GM23338 (cell line): ENCODE data around the gene RNASE8. TPM values are rescaled to one million over a fixed set of nuclear protein-coding genes. Genes with fewer than 3 reads are reported as not detected.
A peak's percentile ranks its signal among the peaks of the same experiment; 100 is the strongest.

Source experiments
- ATAC-seq: fragments of 200-7000 bp; cut with Tn5 transposase; 3 replicates; pipeline ENCODE4 v1.9.1; 2020
- DNase-seq: peaks from one replicate; pipeline ENCODE4 v3.0.0-alpha.2; 2015; ENCODE audit warnings: low spot score
- H2AFZ ChIP-seq: fragments of 200-600 bp; sonication (generic); 2 replicates; pipeline ENCODE4 v1.8.0; 2016; ENCODE audit warnings: antibody characterized with exemption, mild to moderate bottlenecking, moderate library complexity
- H3F3A ChIP-seq: fragments of 200-600 bp; sonication (generic); replicated peaks from 2 replicates; pipeline ENCODE4 v1.8.0; 2017; ENCODE audit warnings: antibody characterized with exemption, mixed run types, low read depth
- H3K27ac ChIP-seq: fragments of 200-600 bp; sonication (generic); 2 replicates; pipeline ENCODE4 v1.6.1; 2016; ENCODE audit warnings: low read depth
- H3K27me3 ChIP-seq: fragments of 200-600 bp; sonication (generic); 2 replicates; pipeline ENCODE4 v1.8.0; 2016; ENCODE audit warnings: mild to moderate bottlenecking, mixed run types, moderate library complexity; ENCODE audit not compliant: insufficient read depth
- H3K36me3 ChIP-seq: fragments of 200-600 bp; sonication (generic); 2 replicates; pipeline ENCODE4 v1.8.0; 2016; ENCODE audit warnings: mild to moderate bottlenecking; ENCODE audit not compliant: insufficient read depth
- H3K4me1 ChIP-seq: fragments of 200-600 bp; sonication (generic); 2 replicates; pipeline ENCODE4 v1.8.0; 2016; ENCODE audit warnings: mild to moderate bottlenecking, moderate library complexity; ENCODE audit not compliant: insufficient read depth
- H3K4me2 ChIP-seq: fragments of 200-600 bp; sonication (generic); 2 replicates; pipeline ENCODE4 v1.7.1; 2017; ENCODE audit warnings: mixed run types
- H3K4me3 ChIP-seq: fragments of 200-600 bp; sonication (generic); 2 replicates; pipeline ENCODE4 v1.6.1; 2016; ENCODE audit warnings: mixed run types
- H3K79me2 ChIP-seq: fragments of 200-600 bp; sonication (generic); replicated peaks from 2 replicates; pipeline ENCODE4 v1.8.0; 2017; ENCODE audit warnings: mild to moderate bottlenecking; ENCODE audit not compliant: insufficient read depth
- H3K9me2 ChIP-seq: fragments of 200-600 bp; sonication (generic); 2 replicates; pipeline ENCODE4 v1.8.0; 2017; ENCODE audit not compliant: insufficient read depth
- H4K20me1 ChIP-seq: fragments of 200-600 bp; sonication (generic); replicated peaks from 2 replicates; pipeline ENCODE4 v1.8.0; 2017; ENCODE audit warnings: mild to moderate bottlenecking; ENCODE audit not compliant: insufficient read depth
- H3K27ac Mint-ChIP-seq: 2 replicates; pipeline ENCODE4 v1.8.0; 2020; ENCODE audit warnings: inconsistent platforms, mild to moderate bottlenecking, moderate library complexity, mixed read lengths
- H3K27me3 Mint-ChIP-seq: 3 replicates; pipeline ENCODE4 v1.8.0; 2022; ENCODE audit warnings: low read depth, mild to moderate bottlenecking, moderate library complexity, mixed read lengths, inconsistent platforms; ENCODE audit not compliant: insufficient read depth, poor library complexity
- H3K36me3 Mint-ChIP-seq: 3 replicates; pipeline ENCODE4 v1.8.0; 2021; ENCODE audit warnings: low read depth, mild to moderate bottlenecking, inconsistent platforms, moderate library complexity, mixed read lengths
- H3K4me1 Mint-ChIP-seq: 3 replicates; pipeline ENCODE4 v1.8.0; 2020; ENCODE audit warnings: mild to moderate bottlenecking, inconsistent platforms, mixed read lengths
- H3K4me3 Mint-ChIP-seq: 3 replicates; pipeline ENCODE4 v1.8.0; 2021; ENCODE audit warnings: moderate library complexity, mild to moderate bottlenecking, inconsistent platforms, mixed read lengths
- H3K9me3 Mint-ChIP-seq: 3 replicates; pipeline ENCODE4 v1.8.0; 2020; ENCODE audit warnings: moderate library complexity, mild to moderate bottlenecking, inconsistent platforms, mixed read lengths
- CREB1 ChIP-seq: fragments of 250-450 bp; sonication (Bioruptor Pico); IDR thresholded peaks from 2 replicates; pipeline ENCODE4 v1.5.0; 2020; ENCODE audit warnings: low read depth, mild to moderate bottlenecking, moderate library complexity
- CTCF ChIP-seq, 2 experiments: fragments of 200-600 bp in 1 of 2; sonication (generic) in 1 of 2; conservative IDR thresholded peaks; 2 replicates each; pipeline versions ENCODE4 v1.5.1 to v1.6.1; 2016 to 2017; ENCODE audit warnings: antibody characterized with exemption in 2 of 2, low read depth in 2 of 2, mild to moderate bottlenecking in 2 of 2, moderate library complexity in 1 of 2
- ETS1 ChIP-seq: IDR thresholded peaks from 2 replicates; pipeline ENCODE4 v1.6.1; 2016; ENCODE audit warnings: antibody characterized with exemption
- JUNB ChIP-seq: IDR thresholded peaks from one replicate; pipeline ENCODE4 v1.6.1; 2016; ENCODE audit warnings: antibody characterized with exemption; ENCODE audit not compliant: unreplicated experiment
- NANOG ChIP-seq: IDR thresholded peaks from 2 replicates; pipeline ENCODE4 v1.6.1; 2016; ENCODE audit warnings: antibody characterized with exemption, borderline replicate concordance
- POLR2AphosphoS5 ChIP-seq: IDR thresholded peaks from 2 replicates; pipeline ENCODE4 v1.6.1; 2016; ENCODE audit warnings: antibody characterized with exemption, low read depth
- REST ChIP-seq: IDR thresholded peaks from one replicate; pipeline ENCODE4 v1.6.1; 2018; ENCODE audit warnings: antibody characterized with exemption; ENCODE audit not compliant: unreplicated experiment
- STAT1 ChIP-seq: IDR thresholded peaks from one replicate; pipeline ENCODE4 v1.6.1; 2016; ENCODE audit warnings: antibody characterized with exemption; ENCODE audit not compliant: unreplicated experiment
- ZNF331 ChIP-seq: fragments of 250-450 bp; sonication (Bioruptor Pico); IDR thresholded peaks from 2 replicates; pipeline ENCODE4 v1.5.0; 2020; ENCODE audit warnings: low read depth, mild to moderate bottlenecking, moderate library complexity
- polyA plus RNA-seq: library from polyadenylated mRNA; unstranded; fragments of >200 nt; fragmentation: Nextera tagmentation; extraction: Ambion mirVana; gene quantifications from 2 replicates; pipeline ENCODE4 v1.2.1, GENCODE V29; 2016
- total RNA-seq: library from RNA; depleted of rRNA; stranded (reverse); fragments of >200 nt; shearing (Covaris generic); gene quantifications from 2 replicates; pipeline ENCODE4 v1.2.3, GENCODE V29; 2014
- TF ChIP-seq, protein P1 (sequence below): fragments of 250-450 bp; sonication (Bioruptor Pico); IDR thresholded peaks from 2 replicates; pipeline ENCODE4 v1.5.0; 2020; ENCODE audit warnings: mild to moderate bottlenecking, moderate library complexity

The RNASE8 gene
- total and polyA plus RNA-seq, 2 experiments from 2014 or later: not detected

GRCh38 chr14:21022686-21023085 lies 34.9 kb upstream of the RNASE8 start:
- H3K27ac ChIP-seq: no peak overlapping the region
- Mint-ChIP-seq H3K27me3 (peaks cover 33% of the 10 kb centered on the region), H3K36me3 (peaks cover 19% of the 10 kb centered on the region), H3K9me3 (no peaks in the 10 kb centered on the region; the same call in 2 of the 3 replicates), H3K4me1 (peaks cover 39% of the 10 kb centered on the region), H3K4me3 (peak overlapping the region; percentile 12; the same call in 1 of the 3 replicates), H3K27ac (no peak overlapping the region)
- no peak overlapping the region for H3K4me3 ChIP-seq
- no peak for ATAC-seq
- H3K36me3 ChIP-seq: no peaks in the 10 kb centered on the region
- peaks cover 7% of the 10 kb centered on the region; the same call in 1 of the 2 replicates for H3F3A ChIP-seq
- H3K79me2 ChIP-seq: no peaks in the 10 kb centered on the region; the same call in 1 of the 2 replicates
- no peak for DNase-seq
- peaks cover 31% of the 10 kb centered on the region for H3K4me1 ChIP-seq
- H3K4me2 ChIP-seq: no peak overlapping the region
- H3K27me3 ChIP-seq: peaks cover 30% of the 10 kb centered on the region
- TF ChIP-seq JUNB (no peak), REST (no peak), STAT1 (no peak), CREB1 (CRISPR knock-in tag) (no peak), NANOG (no peak), ZNF331 (CRISPR knock-in tag) (no peak), CTCF (conservative IDR thresholded peaks at IDR 0.05; ENCODE audit: low read depth in 2 of 2) (no peak), POLR2AphosphoS5 (no peak), ETS1 (no peak)
- TF ChIP-seq, protein P1, sequence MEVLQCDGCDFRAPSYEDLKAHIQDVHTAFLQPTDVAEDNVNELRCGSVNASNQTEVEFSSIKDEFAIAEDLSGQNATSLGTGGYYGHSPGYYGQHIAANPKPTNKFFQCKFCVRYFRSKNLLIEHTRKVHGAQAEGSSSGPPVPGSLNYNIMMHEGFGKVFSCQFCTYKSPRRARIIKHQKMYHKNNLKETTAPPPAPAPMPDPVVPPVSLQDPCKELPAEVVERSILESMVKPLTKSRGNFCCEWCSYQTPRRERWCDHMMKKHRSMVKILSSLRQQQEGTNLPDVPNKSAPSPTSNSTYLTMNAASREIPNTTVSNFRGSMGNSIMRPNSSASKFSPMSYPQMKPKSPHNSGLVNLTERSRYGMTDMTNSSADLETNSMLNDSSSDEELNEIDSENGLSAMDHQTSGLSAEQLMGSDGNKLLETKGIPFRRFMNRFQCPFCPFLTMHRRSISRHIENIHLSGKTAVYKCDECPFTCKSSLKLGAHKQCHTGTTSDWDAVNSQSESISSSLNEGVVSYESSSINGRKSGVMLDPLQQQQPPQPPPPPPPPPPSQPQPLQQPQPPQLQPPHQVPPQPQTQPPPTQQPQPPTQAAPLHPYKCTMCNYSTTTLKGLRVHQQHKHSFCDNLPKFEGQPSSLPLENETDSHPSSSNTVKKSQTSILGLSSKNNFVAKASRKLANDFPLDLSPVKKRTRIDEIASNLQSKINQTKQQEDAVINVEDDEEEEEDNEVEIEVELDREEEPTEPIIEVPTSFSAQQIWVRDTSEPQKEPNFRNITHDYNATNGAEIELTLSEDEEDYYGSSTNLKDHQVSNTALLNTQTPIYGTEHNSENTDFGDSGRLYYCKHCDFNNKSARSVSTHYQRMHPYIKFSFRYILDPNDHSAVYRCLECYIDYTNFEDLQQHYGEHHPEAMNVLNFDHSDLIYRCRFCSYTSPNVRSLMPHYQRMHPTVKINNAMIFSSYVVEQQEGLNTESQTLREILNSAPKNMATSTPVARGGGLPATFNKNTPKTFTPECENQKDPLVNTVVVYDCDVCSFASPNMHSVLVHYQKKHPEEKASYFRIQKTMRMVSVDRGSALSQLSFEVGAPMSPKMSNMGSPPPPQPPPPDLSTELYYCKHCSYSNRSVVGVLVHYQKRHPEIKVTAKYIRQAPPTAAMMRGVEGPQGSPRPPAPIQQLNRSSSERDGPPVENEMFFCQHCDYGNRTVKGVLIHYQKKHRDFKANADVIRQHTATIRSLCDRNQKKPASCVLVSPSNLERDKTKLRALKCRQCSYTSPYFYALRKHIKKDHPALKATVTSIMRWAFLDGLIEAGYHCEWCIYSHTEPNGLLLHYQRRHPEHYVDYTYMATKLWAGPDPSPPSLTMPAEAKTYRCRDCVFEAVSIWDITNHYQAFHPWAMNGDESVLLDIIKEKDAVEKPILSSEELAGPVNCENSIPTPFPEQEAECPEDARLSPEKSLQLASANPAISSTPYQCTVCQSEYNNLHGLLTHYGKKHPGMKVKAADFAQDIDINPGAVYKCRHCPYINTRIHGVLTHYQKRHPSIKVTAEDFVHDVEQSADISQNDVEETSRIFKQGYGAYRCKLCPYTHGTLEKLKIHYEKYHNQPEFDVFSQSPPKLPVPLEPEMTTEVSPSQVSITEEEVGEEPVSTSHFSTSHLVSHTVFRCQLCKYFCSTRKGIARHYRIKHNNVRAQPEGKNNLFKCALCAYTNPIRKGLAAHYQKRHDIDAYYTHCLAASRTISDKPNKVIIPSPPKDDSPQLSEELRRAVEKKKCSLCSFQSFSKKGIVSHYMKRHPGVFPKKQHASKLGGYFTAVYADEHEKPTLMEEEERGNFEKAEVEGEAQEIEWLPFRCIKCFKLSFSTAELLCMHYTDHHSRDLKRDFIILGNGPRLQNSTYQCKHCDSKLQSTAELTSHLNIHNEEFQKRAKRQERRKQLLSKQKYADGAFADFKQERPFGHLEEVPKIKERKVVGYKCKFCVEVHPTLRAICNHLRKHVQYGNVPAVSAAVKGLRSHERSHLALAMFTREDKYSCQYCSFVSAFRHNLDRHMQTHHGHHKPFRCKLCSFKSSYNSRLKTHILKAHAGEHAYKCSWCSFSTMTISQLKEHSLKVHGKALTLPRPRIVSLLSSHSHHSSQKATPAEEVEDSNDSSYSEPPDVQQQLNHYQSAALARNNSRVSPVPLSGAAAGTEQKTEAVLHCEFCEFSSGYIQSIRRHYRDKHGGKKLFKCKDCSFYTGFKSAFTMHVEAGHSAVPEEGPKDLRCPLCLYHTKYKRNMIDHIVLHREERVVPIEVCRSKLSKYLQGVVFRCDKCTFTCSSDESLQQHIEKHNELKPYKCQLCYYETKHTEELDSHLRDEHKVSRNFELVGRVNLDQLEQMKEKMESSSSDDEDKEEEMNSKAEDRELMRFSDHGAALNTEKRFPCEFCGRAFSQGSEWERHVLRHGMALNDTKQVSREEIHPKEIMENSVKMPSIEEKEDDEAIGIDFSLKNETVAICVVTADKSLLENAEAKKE (CRISPR knock-in tag): no peak
- no peaks in the 10 kb centered on the region for H3K9me2 ChIP-seq
- H2AFZ ChIP-seq: no peak overlapping the region
- H4K20me1 ChIP-seq: no peaks in the 10 kb centered on the region
